HEK293 (cell line): ENCODE measurements around the gene OOSP2.

Source experiments
- CTCF ChIA-PET: fragments of 350-600 bp; formaldehyde crosslinking; extraction: SDS; loops from one replicate; lab custom pipeline; 2021; ENCODE audit warnings: antibody characterized with exemption; lab: Yijun Ruan, JAX
- POLR2A ChIA-PET: fragments of 300-600 bp; formaldehyde crosslinking; extraction: SDS; loops from one replicate; lab custom pipeline; 2020; ENCODE audit warnings: antibody characterized with exemption, inconsistent platforms; lab: Yijun Ruan, JAX
- H3K27ac ChIP-seq: fragments of 200-500 bp; sonication (Bioruptor generic); 2 replicates; pipeline ENCODE4 v1.5.1; 2014; ENCODE audit warnings: low read depth, low read length, control low read depth, inconsistent platforms; ENCODE audit errors: extremely low read depth
- H3K36me3 ChIP-seq, 2 experiments: fragments of 200-500 bp in 1 of 2; sonication (Bioruptor generic) in 1 of 2; 1 replicate in 1 of 2; 2 replicates in 1 of 2; pipeline ENCODE4 v1.5.1; 2014 to 2017; ENCODE audit warnings: inconsistent platforms in 2 of 2, low read length in 2 of 2; ENCODE audit not compliant: control insufficient read depth in 2 of 2, insufficient read depth in 1 of 2
- H3K4me1 ChIP-seq: fragments of 200-500 bp; sonication (Bioruptor generic); 2 replicates; pipeline ENCODE4 v1.5.1; 2014; ENCODE audit warnings: mild to moderate bottlenecking, low read length, inconsistent platforms; ENCODE audit not compliant: control insufficient read depth, insufficient read depth
- H3K4me3 ChIP-seq: 2 replicates; pipeline ENCODE4 v1.5.1; 2011; ENCODE audit warnings: low read depth, mild to moderate bottlenecking, control low read depth, low read length, moderate library complexity
- H3K9me3 ChIP-seq: fragments of 200-500 bp; sonication (Bioruptor generic); 2 replicates; pipeline ENCODE4 v1.5.1; 2014; ENCODE audit warnings: low read depth, low read length, inconsistent platforms; ENCODE audit not compliant: control insufficient read depth, insufficient read depth
- BCL6B ChIP-seq: fragments of 450-650 bp; formaldehyde crosslinking; IDR thresholded peaks from 2 replicates; pipeline ENCODE4 v1.5.1; 2017; ENCODE audit warnings: missing biosample characterization, missing genetic modification characterization
- ELK4 ChIP-seq: IDR thresholded peaks from 2 replicates; pipeline ENCODE4 v1.6.1; 2011; ENCODE audit warnings: mild to moderate bottlenecking, low read depth, low read length, borderline replicate concordance
- HOXD13 ChIP-seq: sonication (generic); formaldehyde crosslinking; IDR thresholded peaks from 2 replicates; pipeline ENCODE4 v1.8.0; 2022; ENCODE audit warnings: missing genetic modification reagents, borderline replicate concordance
- KLF8 ChIP-seq: fragments of 450-650 bp; formaldehyde crosslinking; IDR thresholded peaks from 2 replicates; pipeline ENCODE4 v1.5.1; 2016; ENCODE audit warnings: missing biosample characterization, missing genetic modification characterization
- MEIS1 ChIP-seq: sonication (generic); formaldehyde crosslinking; IDR thresholded peaks from 2 replicates; pipeline ENCODE4 v1.8.1; 2022; ENCODE audit warnings: missing genetic modification reagents, mild to moderate bottlenecking, borderline replicate concordance
- OVOL3 ChIP-seq: fragments of 450-650 bp; formaldehyde crosslinking; IDR thresholded peaks from 2 replicates; pipeline ENCODE4 v1.5.1; 2016; ENCODE audit warnings: missing biosample characterization, missing genetic modification characterization
- TSHZ1 ChIP-seq: fragments of 450-650 bp; formaldehyde crosslinking; IDR thresholded peaks from 2 replicates; pipeline ENCODE4 v1.5.1; 2016; ENCODE audit warnings: missing biosample characterization, missing genetic modification characterization, borderline replicate concordance
- ZFP37 ChIP-seq: fragments of 450-650 bp; formaldehyde crosslinking; IDR thresholded peaks from 2 replicates; pipeline ENCODE4 v1.5.1; 2016; ENCODE audit warnings: missing biosample characterization, missing genetic modification characterization
- ZNF114 ChIP-seq: fragments of 450-650 bp; formaldehyde crosslinking; IDR thresholded peaks from 2 replicates; pipeline ENCODE4 v1.5.0; 2017; ENCODE audit warnings: missing biosample characterization, missing genetic modification characterization
- ZNF132 ChIP-seq: fragments of 450-650 bp; formaldehyde crosslinking; IDR thresholded peaks from 2 replicates; pipeline ENCODE4 v1.5.1; 2017; ENCODE audit warnings: missing biosample characterization, missing genetic modification characterization, borderline replicate concordance
- ZNF140 ChIP-seq: fragments of 450-650 bp; formaldehyde crosslinking; IDR thresholded peaks from 2 replicates; pipeline ENCODE4 v1.5.1; 2016; ENCODE audit warnings: missing biosample characterization, missing genetic modification characterization
- ZNF16 ChIP-seq: fragments of 450-650 bp; formaldehyde crosslinking; IDR thresholded peaks from 2 replicates; pipeline ENCODE4 v1.5.1; 2016; ENCODE audit warnings: low read depth, missing biosample characterization, missing genetic modification characterization
- ZNF174 ChIP-seq: fragments of 450-650 bp; formaldehyde crosslinking; IDR thresholded peaks from 2 replicates; pipeline ENCODE4 v1.5.0; 2017; ENCODE audit warnings: missing biosample characterization, mild to moderate bottlenecking, missing genetic modification characterization
- ZNF221 ChIP-seq: fragments of 450-650 bp; formaldehyde crosslinking; IDR thresholded peaks from 2 replicates; pipeline ENCODE4 v1.5.1; 2017; ENCODE audit warnings: missing biosample characterization, missing genetic modification characterization, borderline replicate concordance
- ZNF302 ChIP-seq: fragments of 450-650 bp; formaldehyde crosslinking; IDR thresholded peaks from 2 replicates; pipeline ENCODE4 v1.5.1; 2016; ENCODE audit warnings: missing biosample characterization, missing genetic modification characterization, low read depth
- ZNF473 ChIP-seq: fragments of 450-650 bp; formaldehyde crosslinking; IDR thresholded peaks from 2 replicates; pipeline ENCODE4 v1.5.1; 2017; ENCODE audit warnings: missing biosample characterization, missing genetic modification characterization
- ZNF48 ChIP-seq: fragments of 450-650 bp; formaldehyde crosslinking; IDR thresholded peaks from 2 replicates; pipeline ENCODE4 v1.5.1; 2016; ENCODE audit warnings: missing biosample characterization, missing genetic modification characterization
- ZNF521 ChIP-seq: fragments of 450-650 bp; formaldehyde crosslinking; IDR thresholded peaks from 2 replicates; pipeline ENCODE4 v1.5.1; 2017; ENCODE audit warnings: missing biosample characterization, mild to moderate bottlenecking, missing genetic modification characterization
- ZNF558 ChIP-seq: fragments of 450-650 bp; formaldehyde crosslinking; IDR thresholded peaks from 2 replicates; pipeline ENCODE4 v1.5.1; 2016; ENCODE audit warnings: missing biosample characterization, missing genetic modification characterization
- ZNF626 ChIP-seq: fragments of 450-650 bp; sonication (Bioruptor Pico); formaldehyde crosslinking; IDR thresholded peaks from 2 replicates; pipeline ENCODE4 v1.5.1; 2018; ENCODE audit warnings: missing biosample characterization, missing genetic modification characterization, inconsistent platforms
- ZNF660 ChIP-seq: fragments of 450-650 bp; IDR thresholded peaks from 2 replicates; pipeline ENCODE4 v1.5.1; 2018; ENCODE audit warnings: missing biosample characterization, mild to moderate bottlenecking, missing genetic modification characterization
- ZNF76 ChIP-seq: fragments of 450-650 bp; formaldehyde crosslinking; IDR thresholded peaks from 2 replicates; pipeline ENCODE4; 2016; ENCODE audit warnings: low read depth, missing biosample characterization, missing genetic modification characterization, borderline replicate concordance
- ZNF768 ChIP-seq: fragments of 450-650 bp; formaldehyde crosslinking; IDR thresholded peaks from 2 replicates; pipeline ENCODE4 v1.5.1; 2018; ENCODE audit warnings: missing biosample characterization, mild to moderate bottlenecking, missing genetic modification characterization
- ZSCAN4 ChIP-seq: fragments of 450-650 bp; formaldehyde crosslinking; IDR thresholded peaks from 2 replicates; pipeline ENCODE4 v1.5.1; 2017; ENCODE audit warnings: missing biosample characterization, missing genetic modification characterization

OOSP2 gene

GRCh38 chr11:59992425-59992824, 47.8 kb upstream of the OOSP2 start:
- H3K27ac ChIP-seq, result no peak overlapping the region
- no peaks in the 10 kb centered on the region for H3K36me3 ChIP-seq
- H3K4me1 ChIP-seq, result no peaks in the 10 kb centered on the region
- ChIA-PET POLR2A (no interaction called here), CTCF (no interaction called here)
- no peak overlapping the region for H3K4me3 ChIP-seq
- TF ChIP-seq ZNF768, result no peak
- H3K9me3 ChIP-seq, result no peaks in the 10 kb centered on the region

GRCh38 chr11:59997800-59998199, 42.4 kb upstream of the OOSP2 start:
- H3K9me3 ChIP-seq, result no peaks in the 10 kb centered on the region
- no peak overlapping the region for H3K27ac ChIP-seq
- H3K36me3 ChIP-seq, result no peaks in the 10 kb centered on the region
- no peaks in the 10 kb centered on the region for H3K4me1 ChIP-seq
- POLR2A ChIA-PET, result no interaction called here
- H3K4me3 ChIP-seq, result no peak overlapping the region
- TF ChIP-seq ZNF76 (tag by site-specific recombination), result no peak
- TF ChIP-seq, all 188 proteins: peak for 0
- CTCF ChIA-PET, result no interaction called here

- ChIA-PET CTCF (no interaction called here), POLR2A (no interaction called here)
- TF ChIP-seq ZNF660 (tag by site-specific recombination) (no peak), TSHZ1 (no peak), ZNF221 (no peak), ZNF473 (tag by site-specific recombination) (no peak), ZNF174 (tag by site-specific recombination) (no peak), ZNF302 (tag by site-specific recombination) (no peak), ZNF16 (tag by site-specific recombination) (no peak), ZNF48 (no peak), ZSCAN4 (no peak), ZNF140 (tag by site-specific recombination) (no peak), ZNF626 (tag by site-specific recombination) (no peak)
- no peaks in the 10 kb centered on the region for H3K9me3 ChIP-seq
- no peak overlapping the region for H3K27ac ChIP-seq
- no peak overlapping the region for H3K4me3 ChIP-seq
- H3K4me1 ChIP-seq, result no peaks in the 10 kb centered on the region
- no peaks in the 10 kb centered on the region for H3K36me3 ChIP-seq
These were observed 40.5 kb upstream of the OOSP2 start for GRCh38 chr11:59999691-60000090.

GRCh38 chr11:60003729-60004128, 36.5 kb upstream of the OOSP2 start:
- ChIA-PET CTCF (no interaction called here), POLR2A (no interaction called here)
- Histone ChIP-seq H3K27ac (no peak overlapping the region), H3K9me3 (no peaks in the 10 kb centered on the region), H3K36me3 (no peaks in the 10 kb centered on the region), H3K4me3 (no peak overlapping the region), H3K4me1 (no peaks in the 10 kb centered on the region)
- no peak for TF ChIP-seq BCL6B
- no peak for TF ChIP-seq ZFP37
- no peak for TF ChIP-seq ZNF558 (tag by site-specific recombination)
- TF ChIP-seq ZNF132 (tag by site-specific recombination), result no peak
- no peak for TF ChIP-seq ZNF521 (tag by site-specific recombination)
- TF ChIP-seq ZNF114 (tag by site-specific recombination), result no peak
- TF ChIP-seq MEIS1 (CRISPR knock-in tag), result no peak
- TF ChIP-seq OVOL3 (tag by site-specific recombination), result no peak
- no peak for TF ChIP-seq KLF8 (tag by site-specific recombination)
- TF ChIP-seq HOXD13, result no peak
- TF ChIP-seq ELK4, result no peak
